Neural cell (in vitro differentiated cells): ENCODE results near the gene CTXN1. TPM values are rescaled to one million over a fixed set of nuclear protein-coding genes. Genes with fewer than 3 reads are reported as not detected.
"Not testable (repeated sequence)": the region's sequence is repeated elsewhere in the genome, so short reads cannot be mapped to it uniquely, and the experiment has no call there.

Experiments used
- H2AFZ ChIP-seq: fragments of 200-600, 300-800 bp; sonication (generic), shearing (Covaris generic); 2 replicates; pipeline ENCODE4 v1.6.0; 2014; ENCODE audit warnings: low read depth, mild to moderate bottlenecking, antibody characterized with exemption, low read length, moderate library complexity
- H3F3A ChIP-seq: fragments of 200-600 bp; shearing (Covaris generic); 2 replicates; pipeline ENCODE4 v1.6.1; 2016; ENCODE audit warnings: mild to moderate bottlenecking, moderate library complexity, mixed read lengths, antibody characterized with exemption, low read length; ENCODE audit not compliant: insufficient read depth, poor library complexity, severe bottlenecking
- H3K27ac ChIP-seq: fragments of 200-600, 300-800 bp; sonication (generic), shearing (Covaris generic); 2 replicates; pipeline ENCODE4 v1.5.1; 2014; ENCODE audit warnings: mild to moderate bottlenecking, low read length, moderate library complexity
- H3K27me3 ChIP-seq: fragments of 300-800, 200-600 bp; sonication (generic), shearing (Covaris generic); 2 replicates; pipeline ENCODE4 v1.6.0; 2014; ENCODE audit warnings: mild to moderate bottlenecking, low read depth, low read length, moderate library complexity; ENCODE audit not compliant: insufficient read depth
- H3K36me3 ChIP-seq: fragments of 300-800, 200-600 bp; sonication (generic), shearing (Covaris generic); 2 replicates; pipeline ENCODE4 v1.5.1; 2014; ENCODE audit warnings: mild to moderate bottlenecking, antibody characterized with exemption, low read length, moderate library complexity; ENCODE audit not compliant: insufficient read depth
- H3K4me2 ChIP-seq: fragments of 300-800, 200-600 bp; sonication (generic), shearing (Covaris generic); 2 replicates; pipeline ENCODE4 v1.6.0; 2014; ENCODE audit warnings: mild to moderate bottlenecking, low read length
- H3K4me3 ChIP-seq: fragments of 300-800, 200-600 bp; sonication (generic), shearing (Covaris generic); 2 replicates; pipeline ENCODE4 v1.5.1; 2014; ENCODE audit warnings: mild to moderate bottlenecking, low read length, moderate library complexity
- H3K79me2 ChIP-seq: fragments of 200-600 bp; shearing (Covaris generic); replicated peaks from 2 replicates; pipeline ENCODE4 v1.6.0; 2014; ENCODE audit warnings: mild to moderate bottlenecking, low read length, moderate library complexity; ENCODE audit not compliant: insufficient read depth
- H3K9ac ChIP-seq: fragments of 300-800, 200-600 bp; sonication (generic), shearing (Covaris generic); 2 replicates; pipeline ENCODE4 v1.6.1; 2016; ENCODE audit warnings: mild to moderate bottlenecking, low read length, mixed read lengths
- H3K9me2 ChIP-seq: fragments of 200-600 bp; shearing (Covaris generic); 2 replicates; pipeline ENCODE4 v1.6.1; 2016; ENCODE audit warnings: mild to moderate bottlenecking, low read length, mixed read lengths; ENCODE audit not compliant: insufficient read depth
- H3K9me3 ChIP-seq: fragments of 200-600, 300-800 bp; sonication (generic), shearing (Covaris generic); 2 replicates; pipeline ENCODE4 v1.6.1; 2016; ENCODE audit warnings: mild to moderate bottlenecking, mixed run types, low read length, moderate library complexity, mixed read lengths
- H4K20me1 ChIP-seq: fragments of 200-600 bp; shearing (Covaris generic); 2 replicates; pipeline ENCODE4 v1.6.1; 2016; ENCODE audit warnings: mild to moderate bottlenecking, mixed run types; ENCODE audit not compliant: insufficient read depth
- EP300 ChIP-seq: fragments of 450-650 bp; conservative IDR thresholded peaks from 2 replicates; pipeline ENCODE4 v1.6.1; 2014; ENCODE audit warnings: antibody characterized with exemption, mild to moderate bottlenecking, moderate library complexity; ENCODE audit not compliant: poor library complexity, severe bottlenecking
- EZH2 ChIP-seq: fragments of 200-600, 300-800 bp; shearing (Covaris generic), sonication (generic); IDR thresholded peaks from 2 replicates; pipeline ENCODE4 v1.6.1; 2014; ENCODE audit warnings: antibody characterized with exemption, low read length, borderline replicate concordance, mild to moderate bottlenecking; ENCODE audit not compliant: insufficient read depth, poor library complexity, severe bottlenecking
- MXI1 ChIP-seq: fragments of 450-650 bp; conservative IDR thresholded peaks from 2 replicates; pipeline ENCODE4 v1.6.1; 2014; ENCODE audit warnings: antibody characterized with exemption, mild to moderate bottlenecking; ENCODE audit not compliant: poor library complexity, severe bottlenecking
- POLR2AphosphoS5 ChIP-seq: IDR thresholded peaks from 2 replicates; pipeline ENCODE4 v1.6.1; 2012
- RAD21 ChIP-seq: fragments of 450-650 bp; conservative IDR thresholded peaks from 2 replicates; pipeline ENCODE4 v1.6.1; 2014; ENCODE audit warnings: antibody characterized with exemption, mild to moderate bottlenecking, moderate library complexity
- SMC3 ChIP-seq: fragments of 450-650 bp; conservative IDR thresholded peaks from 2 replicates; pipeline ENCODE4 v1.6.1; 2014; ENCODE audit warnings: antibody characterized with exemption, mild to moderate bottlenecking, moderate library complexity; ENCODE audit not compliant: poor library complexity
- TAF1 ChIP-seq: IDR thresholded peaks from 2 replicates; pipeline ENCODE4 v1.6.1; 2012; ENCODE audit warnings: low read depth
- polyA plus RNA-seq: library from polyadenylated mRNA; depleted of rRNA; stranded (reverse); fragments of >200 nt; gene quantifications from 2 replicates; pipeline ENCODE4 v1.2.3, GENCODE V29; 2014
- TF ChIP-seq, protein P1 (sequence below): IDR thresholded peaks from 2 replicates; pipeline ENCODE4 v1.6.1; 2012; ENCODE audit warnings: borderline replicate concordance
- TF ChIP-seq, protein P2 (sequence below): fragments of 450-650 bp; IDR thresholded peaks from 2 replicates; pipeline ENCODE4 v1.5.1; 2014; ENCODE audit warnings: antibody characterized with exemption, mild to moderate bottlenecking, moderate library complexity; ENCODE audit not compliant: poor library complexity, severe bottlenecking

The CTXN1 gene
- polyA plus RNA-seq, 1 donor from 2014 or later: 24.7 TPM

GRCh38 chr19:7930765-7931164 lies 4.8 kb upstream of the CTXN1 start:
- no peaks in the 10 kb centered on the region for H3F3A ChIP-seq
- H3K4me3 ChIP-seq: no peak overlapping the region
- H3K9ac ChIP-seq: no peak overlapping the region
- H3K4me2 ChIP-seq: no peak overlapping the region
- TF ChIP-seq RAD21 (no peak), POLR2AphosphoS5 (no peak), TAF1 (no peak), MXI1 (no peak), EP300 (no peak), SMC3 (no peak), EZH2 (no peak)
- TF ChIP-seq, protein P1, sequence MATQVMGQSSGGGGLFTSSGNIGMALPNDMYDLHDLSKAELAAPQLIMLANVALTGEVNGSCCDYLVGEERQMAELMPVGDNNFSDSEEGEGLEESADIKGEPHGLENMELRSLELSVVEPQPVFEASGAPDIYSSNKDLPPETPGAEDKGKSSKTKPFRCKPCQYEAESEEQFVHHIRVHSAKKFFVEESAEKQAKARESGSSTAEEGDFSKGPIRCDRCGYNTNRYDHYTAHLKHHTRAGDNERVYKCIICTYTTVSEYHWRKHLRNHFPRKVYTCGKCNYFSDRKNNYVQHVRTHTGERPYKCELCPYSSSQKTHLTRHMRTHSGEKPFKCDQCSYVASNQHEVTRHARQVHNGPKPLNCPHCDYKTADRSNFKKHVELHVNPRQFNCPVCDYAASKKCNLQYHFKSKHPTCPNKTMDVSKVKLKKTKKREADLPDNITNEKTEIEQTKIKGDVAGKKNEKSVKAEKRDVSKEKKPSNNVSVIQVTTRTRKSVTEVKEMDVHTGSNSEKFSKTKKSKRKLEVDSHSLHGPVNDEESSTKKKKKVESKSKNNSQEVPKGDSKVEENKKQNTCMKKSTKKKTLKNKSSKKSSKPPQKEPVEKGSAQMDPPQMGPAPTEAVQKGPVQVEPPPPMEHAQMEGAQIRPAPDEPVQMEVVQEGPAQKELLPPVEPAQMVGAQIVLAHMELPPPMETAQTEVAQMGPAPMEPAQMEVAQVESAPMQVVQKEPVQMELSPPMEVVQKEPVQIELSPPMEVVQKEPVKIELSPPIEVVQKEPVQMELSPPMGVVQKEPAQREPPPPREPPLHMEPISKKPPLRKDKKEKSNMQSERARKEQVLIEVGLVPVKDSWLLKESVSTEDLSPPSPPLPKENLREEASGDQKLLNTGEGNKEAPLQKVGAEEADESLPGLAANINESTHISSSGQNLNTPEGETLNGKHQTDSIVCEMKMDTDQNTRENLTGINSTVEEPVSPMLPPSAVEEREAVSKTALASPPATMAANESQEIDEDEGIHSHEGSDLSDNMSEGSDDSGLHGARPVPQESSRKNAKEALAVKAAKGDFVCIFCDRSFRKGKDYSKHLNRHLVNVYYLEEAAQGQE: no peak
- TF ChIP-seq, protein P2, sequence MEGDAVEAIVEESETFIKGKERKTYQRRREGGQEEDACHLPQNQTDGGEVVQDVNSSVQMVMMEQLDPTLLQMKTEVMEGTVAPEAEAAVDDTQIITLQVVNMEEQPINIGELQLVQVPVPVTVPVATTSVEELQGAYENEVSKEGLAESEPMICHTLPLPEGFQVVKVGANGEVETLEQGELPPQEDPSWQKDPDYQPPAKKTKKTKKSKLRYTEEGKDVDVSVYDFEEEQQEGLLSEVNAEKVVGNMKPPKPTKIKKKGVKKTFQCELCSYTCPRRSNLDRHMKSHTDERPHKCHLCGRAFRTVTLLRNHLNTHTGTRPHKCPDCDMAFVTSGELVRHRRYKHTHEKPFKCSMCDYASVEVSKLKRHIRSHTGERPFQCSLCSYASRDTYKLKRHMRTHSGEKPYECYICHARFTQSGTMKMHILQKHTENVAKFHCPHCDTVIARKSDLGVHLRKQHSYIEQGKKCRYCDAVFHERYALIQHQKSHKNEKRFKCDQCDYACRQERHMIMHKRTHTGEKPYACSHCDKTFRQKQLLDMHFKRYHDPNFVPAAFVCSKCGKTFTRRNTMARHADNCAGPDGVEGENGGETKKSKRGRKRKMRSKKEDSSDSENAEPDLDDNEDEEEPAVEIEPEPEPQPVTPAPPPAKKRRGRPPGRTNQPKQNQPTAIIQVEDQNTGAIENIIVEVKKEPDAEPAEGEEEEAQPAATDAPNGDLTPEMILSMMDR: no peak
- H2AFZ ChIP-seq: no peak overlapping the region
- H3K36me3 ChIP-seq: no peaks in the 10 kb centered on the region
- no peaks in the 10 kb centered on the region for H3K9me3 ChIP-seq
- no peaks in the 10 kb centered on the region for H3K27me3 ChIP-seq
- no peaks in the 10 kb centered on the region for H3K79me2 ChIP-seq
- H4K20me1 ChIP-seq: no peaks in the 10 kb centered on the region
- H3K9me2 ChIP-seq: no peaks in the 10 kb centered on the region
- H3K27ac ChIP-seq: no peak overlapping the region

GRCh38 chr19:7930030-7930429 lies 4.1 kb upstream of the CTXN1 start:
- not testable (repeated sequence) for H3K79me2 ChIP-seq, H3K4me2 ChIP-seq, H3K9me2 ChIP-seq, H4K20me1 ChIP-seq, H3K9me3 ChIP-seq, H3K36me3 ChIP-seq, H3K27me3 ChIP-seq, H2AFZ ChIP-seq, H3K27ac ChIP-seq, H3F3A ChIP-seq, H3K4me3 ChIP-seq, H3K9ac ChIP-seq
